CD14-positive monocyte (primary cell): ENCODE data around the gene MED26. TPM values are rescaled to one million over a fixed set of nuclear protein-coding genes. Genes with fewer than 3 reads are reported as not detected.
A peak's percentile ranks its signal among the peaks of the same experiment; 100 is the strongest.
"Not testable (repeated sequence)": the region's sequence is repeated elsewhere in the genome, so short reads cannot be mapped to it uniquely, and the experiment has no call there.

Experiments used
- DNase-seq, 3 donors: peaks; one replicate each; pipeline ENCODE4 v3.0.0-alpha.2; 2011 to 2022
- H2AFZ ChIP-seq: 2 replicates; pipeline ENCODE4 v1.6.0; 2012; ENCODE audit warnings: mild to moderate bottlenecking, low read depth, low read length, inconsistent platforms; ENCODE audit not compliant: insufficient read depth, poor library complexity, severe bottlenecking
- H3K27ac ChIP-seq, 2 donors: 1 replicate in 1 of 2; 2 replicates in 1 of 2; pipeline ENCODE4 v1.5.1; 2012 to 2013; ENCODE audit warnings: low read length in 2 of 2, control low read depth in 1 of 2, inconsistent platforms in 1 of 2, low read depth in 1 of 2, mild to moderate bottlenecking in 1 of 2
- H3K27me3 ChIP-seq, 2 donors: one replicate each; pipeline versions ENCODE4 v1.6.0 to v1.6.1; 2011 to 2013; ENCODE audit warnings: low read length in 2 of 2; ENCODE audit not compliant: control insufficient read depth in 2 of 2, insufficient read depth in 2 of 2
- H3K36me3 ChIP-seq, 2 donors: replicated peaks in 1 of 2; 1 replicate in 1 of 2; 2 replicates in 1 of 2; pipeline versions ENCODE4 v1.5.1 to v1.6.1; 2012 to 2013; ENCODE audit warnings: low read length in 2 of 2, control low read depth in 1 of 2, inconsistent platforms in 1 of 2, mild to moderate bottlenecking in 1 of 2; ENCODE audit not compliant: insufficient read depth in 2 of 2, control insufficient read depth in 1 of 2
- H3K4me1 ChIP-seq, 2 donors: 1 replicate in 1 of 2; 2 replicates in 1 of 2; pipeline versions ENCODE4 v1.5.1 to v1.6.1; 2012 to 2013; ENCODE audit warnings: low read length in 2 of 2, control low read depth in 1 of 2, inconsistent platforms in 1 of 2, mild to moderate bottlenecking in 1 of 2, moderate library complexity in 1 of 2; ENCODE audit not compliant: insufficient read depth in 2 of 2, control insufficient read depth in 1 of 2
- H3K4me2 ChIP-seq: replicated peaks from 2 replicates; pipeline ENCODE3; 2012; ENCODE audit warnings: low read length, moderate library complexity, mild to moderate bottlenecking; ENCODE audit not compliant: poor library complexity, severe bottlenecking; ENCODE audit errors: extremely low read depth
- H3K4me3 ChIP-seq, 3 experiments: fragments of 200-600 bp in 1 of 3; sonication (generic) in 1 of 3; replicated peaks in 1 of 3; 1 replicate in 2 of 3; 2 replicates in 1 of 3; pipeline ENCODE4 v1.5.1; 2011 to 2013; ENCODE audit warnings: low read length in 3 of 3, mild to moderate bottlenecking in 3 of 3, control low read depth in 2 of 3, low read depth in 2 of 3, inconsistent platforms in 1 of 3, moderate library complexity in 1 of 3
- H3K79me2 ChIP-seq: 2 replicates; pipeline ENCODE4 v1.6.0; 2012; ENCODE audit warnings: mild to moderate bottlenecking, control low read depth, inconsistent platforms, low read length, moderate library complexity; ENCODE audit not compliant: insufficient read depth
- H3K9ac ChIP-seq: 2 replicates; pipeline ENCODE4 v1.6.0; 2017; ENCODE audit warnings: low read length, mild to moderate bottlenecking; ENCODE audit not compliant: insufficient read depth, poor library complexity, severe bottlenecking
- H3K9me3 ChIP-seq, 2 donors: replicated peaks in 1 of 2; 1 replicate in 1 of 2; 2 replicates in 1 of 2; pipeline versions ENCODE4 v1.5.1 to v1.6.1; 2012 to 2013; ENCODE audit warnings: low read length in 2 of 2, control low read depth in 1 of 2; ENCODE audit not compliant: control insufficient read depth in 1 of 2, insufficient read depth in 1 of 2
- H4K20me1 ChIP-seq: 2 replicates; pipeline ENCODE4 v1.6.0; 2012; ENCODE audit warnings: mild to moderate bottlenecking, low read length, control low read depth, moderate library complexity; ENCODE audit not compliant: insufficient read depth
- H3K27ac Mint-ChIP-seq, 7 donors: one replicate each; pipeline ENCODE4 v1.8.0; 2020; ENCODE audit warnings: mild to moderate bottlenecking in 7 of 7, mixed read lengths in 7 of 7, moderate library complexity in 6 of 7, inconsistent platforms in 2 of 7
- H3K27me3 Mint-ChIP-seq, 3 donors: one replicate each; pipeline ENCODE4 v1.8.0; 2021 to 2022; ENCODE audit warnings: low read depth in 3 of 3, mild to moderate bottlenecking in 3 of 3, mixed read lengths in 3 of 3, moderate library complexity in 3 of 3, inconsistent platforms in 1 of 3
- H3K36me3 Mint-ChIP-seq, 2 donors: one replicate each; pipeline ENCODE4 v1.8.0; 2020; ENCODE audit warnings: mixed read lengths in 2 of 2, inconsistent platforms in 1 of 2, mild to moderate bottlenecking in 1 of 2
- H3K4me1 Mint-ChIP-seq: one replicate; pipeline ENCODE4 v1.8.0; 2020; ENCODE audit warnings: mild to moderate bottlenecking, mixed read lengths
- H3K4me3 Mint-ChIP-seq, 2 donors: one replicate each; pipeline ENCODE4 v1.8.0; 2020; ENCODE audit warnings: mild to moderate bottlenecking in 2 of 2, mixed read lengths in 2 of 2, moderate library complexity in 1 of 2
- H3K9me3 Mint-ChIP-seq, 7 donors: one replicate each; pipeline ENCODE4 v1.8.0; 2020 to 2022; ENCODE audit warnings: mixed read lengths in 7 of 7, mild to moderate bottlenecking in 6 of 7, moderate library complexity in 6 of 7, inconsistent platforms in 2 of 7
- CTCF ChIP-seq: fragments of 200-600 bp; IDR thresholded peaks from one replicate; pipeline ENCODE4 v1.8.0; 2022; ENCODE audit warnings: antibody characterized with exemption, mild to moderate bottlenecking
- WGBS: methylation state at CpG from one replicate; pipeline ENCODE4 v1.1.5; 2013; ENCODE audit warnings: missing lambda C conversion rate; ENCODE audit not compliant: insufficient coverage; 5-methylcytosine and 5-hydroxymethylcytosine counted together
- intact Hi-C, 2 donors: fragments of 100-400 bp; cut with micrococcal nuclease; formaldehyde crosslinking; loops; one replicate each; pipeline versions ENCODE4 v1.15.0 to v1.15.1; 2023
- polyA plus RNA-seq, 3 donors: library from polyadenylated mRNA; depleted of rRNA in 1 of 3; unstranded in 2 of 3; stranded (reverse) in 1 of 3; fragments of 300-500 nt in 2 of 3; fragments of >200 nt in 1 of 3; fragmentation: Illumina TruSeq in 2 of 3; gene quantifications; 1 replicate in 2 of 3; 2 replicates in 1 of 3; pipeline ENCODE4 v1.2.3, GENCODE V29; 2012 to 2021

The MED26 gene
- polyA plus RNA-seq, 3 donors: 1.1 to 7.1 (median 2.1) TPM

GRCh38 chr19:16554776-16555175 lies 73.2 kb downstream of the MED26 start:
- Histone ChIP-seq H3K4me3 (no peak overlapping the region), H3K27ac (no peak overlapping the region), H3K36me3 (peaks cover 52 to 89% of the 10 kb centered on the region in 2 donors), H3K27me3 (no peaks in the 10 kb centered on the region), H2AFZ (no peak overlapping the region), H3K9me3 (no peaks in the 10 kb centered on the region), H3K4me1 (no peaks in the 10 kb centered on the region), H3K9ac (no peak overlapping the region), H3K79me2 (no peaks in the 10 kb centered on the region), H3K4me2 (no peak overlapping the region), H4K20me1 (peaks cover 4% of the 10 kb centered on the region)
- intact Hi-C loops: no loop called here
- H3K36me3 Mint-ChIP-seq: peaks cover 62 to 90% of the 10 kb centered on the region in 2 donors
- DNase-seq: no peak
- no peak overlapping the region for H3K4me3 Mint-ChIP-seq
- no peaks in the 10 kb centered on the region for H3K9me3 Mint-ChIP-seq
- TF ChIP-seq CTCF: no peak
- no CpG with 5 or more reads among the region's 8 CpGs for WGBS
- no peaks in the 10 kb centered on the region for H3K4me1 Mint-ChIP-seq
- H3K27ac Mint-ChIP-seq: peak overlapping the region in 3 of 7 donors; percentile 6 to 59 (median 38)
- H3K27me3 Mint-ChIP-seq: peaks cover 0 to 2% (median 0%) of the 10 kb centered on the region in 3 donors

GRCh38 chr19:16551902-16552301 lies 76.1 kb downstream of the MED26 start:
- H3K27ac Mint-ChIP-seq, intact Hi-C loops, H3K4me3 ChIP-seq, H3K79me2 ChIP-seq, H3K9ac ChIP-seq, DNase-seq, H3K27ac ChIP-seq, H2AFZ ChIP-seq, H3K9me3 ChIP-seq, H3K27me3 Mint-ChIP-seq, H3K4me1 Mint-ChIP-seq, H3K4me2 ChIP-seq, H3K4me1 ChIP-seq, H3K9me3 Mint-ChIP-seq, H3K27me3 ChIP-seq, H4K20me1 ChIP-seq, H3K4me3 Mint-ChIP-seq: not testable (repeated sequence)
- WGBS: 90% methylated on average over 1 of the region's 6 CpGs
- H3K36me3 Mint-ChIP-seq: peaks cover 51 to 71% of the 10 kb centered on the region in 2 donors
- peaks cover 46 to 70% of the 10 kb centered on the region in 2 donors for H3K36me3 ChIP-seq
